Measurements from ENCODE around the gene DCAF8. TPM values are rescaled to one million over a fixed set of nuclear protein-coding genes. Genes with fewer than 3 reads are reported as not detected.
A peak's percentile ranks its signal among the peaks of the same experiment; 100 is the strongest.

The DCAF8 gene
- total and polyA plus RNA-seq, 3 donors from 2014 or later, result 127 to 240 (median 233) TPM

DNA sequence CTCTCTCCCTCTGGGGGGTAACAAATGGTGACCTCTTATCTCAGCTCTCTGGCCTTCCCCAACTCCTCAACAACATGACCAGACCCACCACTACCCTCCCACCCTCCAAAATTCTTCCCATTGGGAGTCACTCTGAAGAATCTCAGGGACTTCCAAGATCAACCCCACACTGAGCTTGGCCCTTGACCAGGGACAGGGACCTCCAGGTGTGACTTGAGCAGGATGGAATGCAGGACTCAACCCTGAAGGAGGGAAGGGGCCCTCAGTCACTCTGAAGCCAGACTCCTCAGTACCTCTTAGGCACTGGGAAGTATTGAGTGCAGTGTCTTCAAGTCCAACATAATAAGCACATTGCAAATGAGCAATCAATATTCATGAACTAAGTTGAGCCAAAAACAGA, 70.1 kb downstream of the DCAF8 start:
- H3K4me3 ChIP-seq, result no peak overlapping the region
- intact Hi-C loops (cut with DNase I; ENCODE audit: low total_unique reads), result loop anchor here (10.0 kb wide), 2 partner anchors 53 to 87 kb away; no protein-coding TSS in a partner anchor
- H3K9me3 ChIP-seq, result no peaks in the 10 kb centered on the region
- peaks cover 11% of the 10 kb centered on the region for H3K4me1 ChIP-seq
- no peak overlapping the region for H3K27ac ChIP-seq
- H3K27me3 ChIP-seq, result no peaks in the 10 kb centered on the region
- H3K36me3 ChIP-seq (ENCODE audit: low read depth, missing control alignments), result no peaks in the 10 kb centered on the region
- TF ChIP-seq POLR2A (IDR thresholded peaks at IDR 0.05), result no peak
- TF ChIP-seq, protein P1, sequence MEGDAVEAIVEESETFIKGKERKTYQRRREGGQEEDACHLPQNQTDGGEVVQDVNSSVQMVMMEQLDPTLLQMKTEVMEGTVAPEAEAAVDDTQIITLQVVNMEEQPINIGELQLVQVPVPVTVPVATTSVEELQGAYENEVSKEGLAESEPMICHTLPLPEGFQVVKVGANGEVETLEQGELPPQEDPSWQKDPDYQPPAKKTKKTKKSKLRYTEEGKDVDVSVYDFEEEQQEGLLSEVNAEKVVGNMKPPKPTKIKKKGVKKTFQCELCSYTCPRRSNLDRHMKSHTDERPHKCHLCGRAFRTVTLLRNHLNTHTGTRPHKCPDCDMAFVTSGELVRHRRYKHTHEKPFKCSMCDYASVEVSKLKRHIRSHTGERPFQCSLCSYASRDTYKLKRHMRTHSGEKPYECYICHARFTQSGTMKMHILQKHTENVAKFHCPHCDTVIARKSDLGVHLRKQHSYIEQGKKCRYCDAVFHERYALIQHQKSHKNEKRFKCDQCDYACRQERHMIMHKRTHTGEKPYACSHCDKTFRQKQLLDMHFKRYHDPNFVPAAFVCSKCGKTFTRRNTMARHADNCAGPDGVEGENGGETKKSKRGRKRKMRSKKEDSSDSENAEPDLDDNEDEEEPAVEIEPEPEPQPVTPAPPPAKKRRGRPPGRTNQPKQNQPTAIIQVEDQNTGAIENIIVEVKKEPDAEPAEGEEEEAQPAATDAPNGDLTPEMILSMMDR (IDR thresholded peaks at IDR 0.05), result no peak
- no peak for DNase-seq

DNA sequence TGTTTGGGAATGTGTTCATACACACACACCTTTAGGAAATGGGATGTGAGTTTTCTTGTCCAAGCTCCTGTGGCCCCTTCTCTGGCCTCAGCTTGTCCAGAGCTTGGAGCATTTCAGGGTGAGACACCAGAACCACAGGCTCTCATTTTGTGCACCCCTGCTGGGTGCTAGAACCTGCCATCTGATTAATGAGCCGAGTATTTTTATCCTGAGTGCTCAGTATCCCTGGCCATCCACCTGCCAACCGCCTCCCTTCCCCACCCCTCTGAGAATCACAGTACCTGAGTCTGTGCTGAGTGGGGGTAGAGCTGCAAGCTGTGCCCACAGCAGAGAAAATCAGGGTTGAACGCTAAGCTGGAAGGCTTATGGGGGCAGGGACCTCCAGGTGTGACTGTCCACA, 70.6 kb downstream of the DCAF8 start:
- H3K4me1 ChIP-seq, result peaks cover 11% of the 10 kb centered on the region
- no peak for DNase-seq
- no peaks in the 10 kb centered on the region for H3K9me3 ChIP-seq
- H3K36me3 ChIP-seq (ENCODE audit: low read depth, missing control alignments), result no peaks in the 10 kb centered on the region
- no peak overlapping the region for H3K4me3 ChIP-seq
- TF ChIP-seq, protein P1 (IDR thresholded peaks at IDR 0.05), result no peak
- intact Hi-C loops (cut with DNase I; ENCODE audit: low total_unique reads), result loop anchor here (10.0 kb wide), 2 partner anchors 53 to 87 kb away; no protein-coding TSS in a partner anchor
- no peak overlapping the region for H3K27ac ChIP-seq
- 88% methylated on average over 3 of the region's 3 CpGs for WGBS, 2 donors
- no peaks in the 10 kb centered on the region for H3K27me3 ChIP-seq

DNA sequence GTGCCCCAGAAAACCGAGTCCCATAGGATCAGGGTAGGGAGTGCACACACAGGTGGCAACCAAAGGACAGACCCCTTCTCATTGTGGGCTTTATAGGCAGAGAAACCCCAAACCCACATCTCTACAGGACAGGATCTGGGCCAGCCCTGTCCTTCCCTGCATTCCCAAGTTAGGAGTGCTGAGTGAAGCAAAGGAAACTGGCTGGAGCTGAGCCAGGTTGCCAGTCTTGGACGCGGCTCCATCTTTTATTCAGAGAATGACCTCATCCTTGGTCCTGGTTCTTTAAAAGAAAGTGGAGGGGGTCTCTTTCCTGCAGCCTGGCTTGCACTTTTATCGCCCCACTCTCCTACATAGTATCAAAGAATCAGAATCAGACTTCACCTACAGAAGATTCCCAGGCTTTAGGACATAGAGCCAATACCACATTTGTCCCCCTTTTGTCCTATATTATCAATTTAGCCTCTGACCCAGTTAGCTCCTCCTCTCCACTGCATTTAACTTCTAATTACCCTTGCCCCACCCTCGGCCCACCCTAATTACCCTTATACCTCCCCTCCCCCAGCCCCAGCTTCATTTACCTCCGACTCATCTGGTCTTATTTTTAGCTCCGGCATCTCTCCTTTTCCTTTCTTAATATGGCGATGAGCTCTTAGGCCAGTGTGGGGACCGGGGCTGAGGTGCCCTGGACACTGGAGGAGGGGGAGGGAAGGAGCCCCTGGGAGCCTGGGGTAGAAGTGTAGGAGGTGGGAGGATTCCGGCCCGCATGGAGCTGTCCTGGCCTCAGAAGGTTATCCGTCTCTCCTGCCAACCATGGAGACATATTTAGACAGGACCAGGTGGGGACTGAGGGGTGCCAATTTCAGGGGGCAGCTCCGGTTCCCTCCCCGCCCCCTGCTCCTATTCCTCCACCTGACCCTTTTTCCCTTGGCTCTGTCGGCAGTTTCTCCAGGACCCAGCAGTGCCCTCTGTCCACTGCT, 72.4 kb downstream of the DCAF8 start, which contains the start of gene CASQ1:
Gene CASQ1 (plus strand): TSS at position 927 of the 977 bp plus-strand sequence. CDS start 177 bp downstream, outside the sequence.
- Histone ChIP-seq H3K9me3 (no peaks in the 10 kb centered on the region), H3K4me3 (no peak within 1 kb of the TSS), H3K36me3 (ENCODE audit: low read depth, missing control alignments) (no peaks in the 10 kb centered on the region), H3K27me3 (no peaks in the 10 kb centered on the region), H3K4me1 (peaks cover 11% of the 10 kb centered on the region), H3K27ac (no peak within 1 kb of the TSS)
- no peak for TF ChIP-seq POLR2A (IDR thresholded peaks at IDR 0.05)
- TF ChIP-seq, protein P1 (IDR thresholded peaks at IDR 0.05), result no peak
- intact Hi-C loops (cut with DNase I; ENCODE audit: low total_unique reads), result loop anchor here (10.0 kb wide), 2 partner anchors 55 to 85 kb away; no protein-coding TSS in a partner anchor
- peak; percentile 49 for DNase-seq
- WGBS, 2 donors, result 67 to 73% methylated on average over 15 of the region's 15 CpGs

DNA sequence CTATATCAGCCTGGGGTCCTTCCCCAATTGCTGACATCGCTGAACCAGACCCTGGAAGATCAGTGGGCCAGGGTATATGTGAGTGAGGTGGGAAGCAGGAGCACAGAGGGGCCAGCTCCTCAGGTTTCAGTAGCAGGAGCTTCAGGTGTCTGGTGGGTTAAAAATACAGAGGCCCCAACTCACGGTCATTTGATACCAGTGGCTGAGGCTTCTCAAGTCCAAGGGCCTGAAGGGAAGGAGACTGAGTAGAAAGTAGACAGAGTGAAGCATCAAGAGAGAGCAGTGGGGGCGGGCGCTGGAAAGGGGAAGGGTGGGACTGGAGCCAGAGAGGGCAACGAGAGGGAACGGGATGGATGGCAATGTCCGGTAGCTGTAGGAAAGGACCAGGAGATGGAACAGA, 74.0 kb downstream of the DCAF8 start:
- intact Hi-C loops (cut with DNase I; ENCODE audit: low total_unique reads), result no loop called here
- no peaks in the 10 kb centered on the region for H3K9me3 ChIP-seq
- no peaks in the 10 kb centered on the region for H3K36me3 ChIP-seq (ENCODE audit: low read depth, missing control alignments)
- no peak overlapping the region for H3K27ac ChIP-seq
- no peak for TF ChIP-seq POLR2A (IDR thresholded peaks at IDR 0.05)
- TF ChIP-seq, protein P1 (IDR thresholded peaks at IDR 0.05), result no peak
- H3K4me3 ChIP-seq, result no peak overlapping the region
- DNase-seq, result no peak
- H3K4me1 ChIP-seq, result peaks cover 9% of the 10 kb centered on the region
- no peaks in the 10 kb centered on the region for H3K27me3 ChIP-seq
- WGBS, 2 donors, result 86 to 90% methylated on average over 7 of the region's 7 CpGs
